Neuronal stem cell (in vitro differentiated cells): ENCODE data around the gene COG5.

ENCODE experiments used
- DNase-seq: peaks from one replicate; pipeline ENCODE4 v3.0.0-alpha.2; 2013; ENCODE audit warnings: low spot score
- H2AFZ ChIP-seq: one replicate; pipeline ENCODE4 v1.6.1; 2013; ENCODE audit warnings: mild to moderate bottlenecking, low read length, inconsistent platforms
- H2AK5ac ChIP-seq: 2 replicates; pipeline ENCODE4 v1.6.1; 2013; ENCODE audit warnings: low read depth, mild to moderate bottlenecking, inconsistent platforms, low read length, moderate library complexity, mixed read lengths
- H2BK120ac ChIP-seq: 2 replicates; pipeline ENCODE4 v1.6.1; 2013; ENCODE audit warnings: low read depth, mild to moderate bottlenecking, inconsistent platforms, low read length, moderate library complexity, mixed read lengths
- H2BK12ac ChIP-seq: one replicate; pipeline ENCODE4 v1.6.1; 2013; ENCODE audit warnings: low read length, inconsistent platforms
- H2BK15ac ChIP-seq: 2 replicates; pipeline ENCODE4 v1.6.1; 2013; ENCODE audit warnings: mild to moderate bottlenecking, low read length, inconsistent platforms, mixed read lengths
- H2BK5ac ChIP-seq: one replicate; pipeline ENCODE4 v1.6.1; 2013; ENCODE audit warnings: inconsistent platforms, mild to moderate bottlenecking, low read length, moderate library complexity
- H3K14ac ChIP-seq: one replicate; pipeline ENCODE4 v1.6.1; 2013; ENCODE audit warnings: low read length, inconsistent platforms
- H3K18ac ChIP-seq: 2 replicates; pipeline ENCODE4 v1.6.1; 2013; ENCODE audit warnings: low read length, inconsistent platforms
- H3K23ac ChIP-seq: 2 replicates; pipeline ENCODE4 v1.6.1; 2013; ENCODE audit warnings: low read depth, mild to moderate bottlenecking, mixed read lengths, low read length, inconsistent platforms; ENCODE audit not compliant: poor library complexity
- H3K27ac ChIP-seq: replicated peaks from 3 replicates; pipeline ENCODE4 v1.5.1; 2013; ENCODE audit warnings: low read length, inconsistent platforms
- H3K27me3 ChIP-seq, 3 experiments: 2 replicates each; pipeline ENCODE4 v1.6.1; 2013; ENCODE audit warnings: low read length in 3 of 3, mild to moderate bottlenecking in 2 of 3, inconsistent platforms in 1 of 3, low read depth in 1 of 3, mixed read lengths in 1 of 3, moderate library complexity in 1 of 3; ENCODE audit not compliant: control insufficient read depth in 3 of 3, insufficient read depth in 3 of 3
- H3K36me3 ChIP-seq, 2 donors: replicated peaks in 1 of 2; 2 replicates each; pipeline ENCODE4 v1.6.1; 2013; ENCODE audit warnings: low read length in 2 of 2; ENCODE audit not compliant: control insufficient read depth in 2 of 2, insufficient read depth in 2 of 2
- H3K4ac ChIP-seq: 2 replicates; pipeline ENCODE4 v1.6.1; 2013; ENCODE audit warnings: inconsistent platforms, mild to moderate bottlenecking, low read length, moderate library complexity
- H3K4me1 ChIP-seq, 2 donors: 1 replicate in 1 of 2; 2 replicates in 1 of 2; pipeline ENCODE4 v1.6.1; 2013; ENCODE audit warnings: low read length in 2 of 2, low read depth in 1 of 2; ENCODE audit not compliant: control insufficient read depth in 2 of 2, insufficient read depth in 1 of 2
- H3K4me2 ChIP-seq: one replicate; pipeline ENCODE4 v1.6.1; 2013; ENCODE audit warnings: mild to moderate bottlenecking, low read length, inconsistent platforms; ENCODE audit not compliant: insufficient read depth, poor library complexity, severe bottlenecking
- H3K4me3 ChIP-seq, 2 donors: 2 replicates each; pipeline ENCODE4 v1.5.1; 2013; ENCODE audit warnings: low read length in 2 of 2, mild to moderate bottlenecking in 2 of 2, inconsistent platforms in 1 of 2, moderate library complexity in 1 of 2
- H3K79me1 ChIP-seq: one replicate; pipeline ENCODE4 v1.6.1; 2013; ENCODE audit warnings: low read depth, mild to moderate bottlenecking, inconsistent platforms, low read length, moderate library complexity
- H3K9ac ChIP-seq: one replicate; pipeline ENCODE4 v1.6.1; 2013; ENCODE audit warnings: mild to moderate bottlenecking, low read depth, low read length, inconsistent platforms; ENCODE audit not compliant: poor library complexity
- H3K9me3 ChIP-seq, 2 donors: replicated peaks in 1 of 2; 2 replicates each; pipeline versions ENCODE3 to v1.6.1; 2013; ENCODE audit warnings: low read length in 2 of 2, mild to moderate bottlenecking in 2 of 2, inconsistent platforms in 1 of 2, low read depth in 1 of 2, mixed read lengths in 1 of 2, moderate library complexity in 1 of 2; ENCODE audit not compliant: control insufficient read depth in 2 of 2, insufficient read depth in 1 of 2
- H4K8ac ChIP-seq: one replicate; pipeline ENCODE4 v1.6.1; 2013; ENCODE audit warnings: low read depth, mild to moderate bottlenecking, inconsistent platforms, low read length, moderate library complexity
- H4K91ac ChIP-seq: one replicate; pipeline ENCODE4 v1.6.1; 2013; ENCODE audit warnings: low read length, low read depth, mild to moderate bottlenecking, inconsistent platforms; ENCODE audit not compliant: poor library complexity
- WGBS, 2 donors: extraction: QIAGEN DNeasy Blood & Tissue Kit; methylation state at CpG; one replicate each; pipeline ENCODE4 v1.1.7; 2013; ENCODE audit warnings: missing lambda C conversion rate in 2 of 2, mixed read lengths in 1 of 2; ENCODE audit not compliant: insufficient read length in 2 of 2, insufficient replicate concordance in 1 of 2; ENCODE audit errors: extremely low coverage in 2 of 2; 5-methylcytosine and 5-hydroxymethylcytosine counted together

COG5 gene

DNA sequence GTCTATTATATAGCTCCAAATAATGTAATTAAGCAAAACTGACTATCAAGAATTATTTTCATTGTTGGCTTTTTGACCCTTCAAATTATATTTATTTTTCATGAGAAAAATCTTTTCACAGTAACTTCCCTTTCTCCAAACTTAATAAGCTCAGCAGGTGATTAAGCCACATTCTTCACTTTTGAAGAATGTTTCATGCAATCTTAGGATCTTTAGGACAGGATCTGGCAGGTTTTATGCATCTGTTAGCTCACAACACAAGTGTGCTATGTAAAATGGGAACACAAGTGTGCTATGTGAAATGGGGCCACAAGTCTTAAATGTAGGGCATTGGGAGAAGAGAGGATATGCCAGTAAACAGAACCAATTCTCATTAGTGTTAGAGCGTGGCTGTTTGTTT lies 42.6 kb upstream of the COG5 start:
- Histone ChIP-seq H3K36me3 (peaks cover 0 to 40% of the 10 kb centered on the region in 2 donors), H3K9me3 (no peaks in the 10 kb centered on the region), H4K91ac (no peak overlapping the region), H4K8ac (no peak overlapping the region), H2AFZ (no peak overlapping the region), H3K4me3 (no peak overlapping the region), H2AK5ac (no peak overlapping the region), H3K4me1 (no peaks in the 10 kb centered on the region), H3K14ac (no peak overlapping the region), H3K27ac (no peak overlapping the region), H3K23ac (no peak overlapping the region), H3K4me2 (no peak overlapping the region), H3K4ac (no peak overlapping the region), H2BK15ac (no peak overlapping the region), H2BK12ac (no peak overlapping the region), H3K9ac (no peak overlapping the region), H3K18ac (no peak overlapping the region), H2BK5ac (no peak overlapping the region), H3K27me3 (no peaks in the 10 kb centered on the region), H3K79me1 (no peaks in the 10 kb centered on the region), H2BK120ac (no peak overlapping the region)
- DNase-seq, result no peak
- WGBS, 2 donors, result no CpG with 5 or more reads among the region's 1 CpG

- Histone ChIP-seq H2AFZ (no peak overlapping the region), H3K27me3 (no peaks in the 10 kb centered on the region), H3K4me1 (no peaks in the 10 kb centered on the region), H3K23ac (no peak overlapping the region), H2BK12ac (no peak overlapping the region), H2BK120ac (no peak overlapping the region), H3K4ac (no peak overlapping the region), H3K79me1 (no peaks in the 10 kb centered on the region), H3K14ac (no peak overlapping the region), H4K91ac (no peak overlapping the region), H3K9me3 (no peaks in the 10 kb centered on the region), H3K9ac (no peak overlapping the region), H3K36me3 (peaks cover 0 to 50% of the 10 kb centered on the region in 2 donors), H2AK5ac (no peak overlapping the region), H3K4me3 (no peak overlapping the region), H2BK5ac (no peak overlapping the region), H4K8ac (no peak overlapping the region), H2BK15ac (no peak overlapping the region), H3K18ac (no peak overlapping the region), H3K27ac (no peak overlapping the region), H3K4me2 (no peak overlapping the region)
- no peak for DNase-seq
- WGBS, 2 donors, result no CpG with 5 or more reads among the region's 3 CpGs
Observed at GRCh38 chr7:107605218-107605815, 41.6 kb upstream of the COG5 start.

DNA sequence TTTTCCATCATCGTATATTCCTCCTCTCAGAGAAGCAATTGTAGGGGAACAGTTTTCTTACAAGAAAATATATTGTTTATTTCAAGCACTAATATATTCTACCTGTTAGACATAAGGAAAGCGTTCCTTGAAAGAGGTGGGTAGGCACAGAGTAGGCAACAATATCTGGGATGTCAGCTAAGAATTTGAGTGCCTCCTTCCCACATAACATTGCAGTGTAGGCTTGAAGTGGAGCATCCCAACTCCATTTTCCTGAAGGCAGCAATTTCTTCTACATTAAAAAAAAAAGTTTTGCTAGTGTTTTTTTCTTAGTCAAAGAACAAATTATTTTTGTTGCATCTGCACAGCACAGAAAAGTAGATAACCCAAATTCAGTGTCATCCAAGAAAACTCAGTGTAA lies 37.1 kb upstream of the COG5 start:
- Histone ChIP-seq H3K4ac (no peak overlapping the region), H2AK5ac (no peak overlapping the region), H3K9me3 (no peaks in the 10 kb centered on the region), H2BK15ac (no peak overlapping the region), H3K14ac (no peak overlapping the region), H2BK12ac (no peak overlapping the region), H4K91ac (no peak overlapping the region), H2AFZ (no peak overlapping the region), H3K36me3 (peaks cover 0 to 66% of the 10 kb centered on the region in 2 donors), H3K4me3 (no peak overlapping the region), H3K79me1 (no peaks in the 10 kb centered on the region), H3K27me3 (no peaks in the 10 kb centered on the region), H3K9ac (no peak overlapping the region), H2BK5ac (no peak overlapping the region), H3K4me1 (no peaks in the 10 kb centered on the region), H3K23ac (no peak overlapping the region), H3K27ac (no peak overlapping the region), H4K8ac (no peak overlapping the region), H2BK120ac (no peak overlapping the region), H3K4me2 (no peak overlapping the region), H3K18ac (no peak overlapping the region)
- WGBS, 2 donors, result no CpG with 5 or more reads among the region's 2 CpGs
- DNase-seq, result no peak

- Histone ChIP-seq H3K4me2 (no peak overlapping the region), H3K4me1 (no peaks in the 10 kb centered on the region), H3K14ac (no peak overlapping the region), H3K27ac (no peak overlapping the region), H2BK15ac (no peak overlapping the region), H2AK5ac (no peak overlapping the region), H4K8ac (no peak overlapping the region), H3K9ac (no peak overlapping the region), H3K4me3 (no peak overlapping the region), H4K91ac (no peak overlapping the region), H3K9me3 (no peaks in the 10 kb centered on the region), H2BK120ac (no peak overlapping the region), H3K36me3 (peaks cover 0 to 70% of the 10 kb centered on the region in 2 donors), H2BK12ac (no peak overlapping the region), H2BK5ac (no peak overlapping the region), H2AFZ (no peak overlapping the region), H3K23ac (no peak overlapping the region), H3K18ac (no peak overlapping the region), H3K4ac (no peak overlapping the region), H3K79me1 (no peaks in the 10 kb centered on the region), H3K27me3 (no peaks in the 10 kb centered on the region)
- no peak for DNase-seq
- no CpG with 5 or more reads among the region's 1 CpG for WGBS, 2 donors
Observed at GRCh38 chr7:107599262-107599661, 35.5 kb upstream of the COG5 start.
